ENCODE data around the gene PSD2.
"Not testable (repeated sequence)": the region's sequence is repeated elsewhere in the genome, so short reads cannot be mapped to it uniquely, and the experiment has no call there.

The PSD2 gene

DNA sequence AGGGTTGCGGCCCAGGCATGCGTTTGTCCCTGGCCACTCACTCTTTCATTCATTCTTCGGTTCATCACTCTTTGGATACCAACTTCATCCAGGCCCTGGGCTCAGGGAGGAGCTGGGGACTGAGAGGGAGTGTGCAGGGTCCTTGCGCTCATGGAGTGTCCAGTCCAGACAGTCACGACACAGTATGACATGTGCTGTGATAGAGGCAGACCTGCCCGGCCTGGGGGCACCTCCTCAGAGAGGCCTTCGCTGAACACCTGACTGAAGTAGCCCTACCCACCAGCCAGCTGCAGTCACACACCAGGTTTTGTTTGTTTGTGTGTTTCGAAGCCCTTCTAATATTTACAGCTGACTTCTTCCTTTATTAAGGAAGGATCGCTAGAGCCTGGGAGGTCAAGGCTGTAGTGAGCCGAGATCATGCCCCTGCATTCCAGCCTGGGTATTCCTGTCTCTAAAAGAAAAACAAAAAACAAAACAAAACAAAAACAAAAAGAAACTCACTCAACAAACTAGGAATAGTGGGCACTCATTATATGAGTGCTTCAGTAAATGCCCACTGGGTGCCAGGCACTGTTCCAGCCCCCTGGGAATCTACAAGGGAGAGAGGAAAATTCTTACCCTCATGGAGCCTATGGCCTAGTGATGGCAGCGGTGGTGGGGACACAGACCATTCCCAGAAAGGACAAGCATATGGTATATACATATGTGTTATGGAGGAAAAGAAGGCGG lies 6.3 kb upstream of the PSD2 start:
- peak; percentile 24 for DNase-seq (ENCODE audit: low spot score)

DNA sequence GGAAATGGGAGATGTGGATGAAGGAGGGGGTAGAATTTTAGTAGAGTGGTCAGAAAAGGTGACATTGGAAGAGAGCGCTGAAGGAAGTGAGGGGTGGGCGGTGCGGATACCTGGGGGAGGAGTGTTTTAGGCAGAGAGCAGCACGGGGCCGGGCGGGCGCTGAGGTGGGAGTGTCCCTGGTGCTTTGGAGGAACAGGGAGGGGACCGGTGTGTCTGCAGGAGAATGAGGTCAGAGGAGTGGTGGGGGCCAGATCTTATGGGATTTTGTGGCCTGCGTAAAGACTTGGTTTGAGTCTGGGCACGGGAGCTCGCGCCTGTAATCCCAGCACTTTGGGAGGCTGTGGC lies 5.8 kb upstream of the PSD2 start:
- no peak for DNase-seq (ENCODE audit: low spot score)

DNA sequence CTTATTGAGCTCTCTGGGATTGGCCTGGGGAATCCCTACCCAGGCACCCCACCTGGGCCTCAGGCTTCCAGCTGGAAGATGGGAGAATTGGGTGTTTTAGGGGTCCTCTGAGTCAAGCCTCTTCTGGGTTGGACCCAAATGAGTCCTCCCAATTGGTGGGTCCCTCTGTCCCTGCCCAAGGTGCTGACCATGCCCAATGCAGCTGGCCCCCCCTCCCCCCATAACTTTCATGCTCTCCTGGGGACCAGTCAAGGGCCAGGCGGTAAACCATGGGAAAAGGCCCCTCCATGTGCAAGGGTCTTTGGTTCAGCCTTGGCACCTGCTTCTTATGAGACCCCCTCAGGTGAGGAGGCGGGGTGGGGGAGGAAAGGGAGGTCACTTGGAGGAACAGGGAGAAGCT lies 3.4 kb upstream of the PSD2 start:
- DNase-seq (ENCODE audit: low spot score), result no peak

DNA sequence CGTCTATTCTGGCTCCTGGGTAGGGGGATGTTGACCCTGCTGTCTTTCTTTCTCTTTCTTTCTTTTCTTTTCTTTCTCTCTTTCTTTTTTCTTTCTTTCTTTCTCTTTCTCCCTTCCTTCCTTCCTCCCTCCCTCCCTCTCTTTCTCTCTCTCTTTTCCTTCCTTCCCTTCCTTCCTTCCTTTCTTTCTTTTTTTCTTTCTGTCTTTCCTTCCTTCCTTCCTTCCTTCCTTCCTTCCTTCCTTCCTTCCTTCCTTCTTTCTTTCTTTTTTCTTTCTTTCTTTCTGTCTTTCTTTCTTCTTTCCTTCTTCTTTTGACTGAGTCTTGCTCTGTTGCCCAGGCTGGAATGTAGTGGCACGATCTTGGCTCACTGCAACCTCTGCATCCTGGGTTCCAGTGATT lies 3.0 kb upstream of the PSD2 start:
- not testable (repeated sequence) for DNase-seq (ENCODE audit: low spot score)

DNA sequence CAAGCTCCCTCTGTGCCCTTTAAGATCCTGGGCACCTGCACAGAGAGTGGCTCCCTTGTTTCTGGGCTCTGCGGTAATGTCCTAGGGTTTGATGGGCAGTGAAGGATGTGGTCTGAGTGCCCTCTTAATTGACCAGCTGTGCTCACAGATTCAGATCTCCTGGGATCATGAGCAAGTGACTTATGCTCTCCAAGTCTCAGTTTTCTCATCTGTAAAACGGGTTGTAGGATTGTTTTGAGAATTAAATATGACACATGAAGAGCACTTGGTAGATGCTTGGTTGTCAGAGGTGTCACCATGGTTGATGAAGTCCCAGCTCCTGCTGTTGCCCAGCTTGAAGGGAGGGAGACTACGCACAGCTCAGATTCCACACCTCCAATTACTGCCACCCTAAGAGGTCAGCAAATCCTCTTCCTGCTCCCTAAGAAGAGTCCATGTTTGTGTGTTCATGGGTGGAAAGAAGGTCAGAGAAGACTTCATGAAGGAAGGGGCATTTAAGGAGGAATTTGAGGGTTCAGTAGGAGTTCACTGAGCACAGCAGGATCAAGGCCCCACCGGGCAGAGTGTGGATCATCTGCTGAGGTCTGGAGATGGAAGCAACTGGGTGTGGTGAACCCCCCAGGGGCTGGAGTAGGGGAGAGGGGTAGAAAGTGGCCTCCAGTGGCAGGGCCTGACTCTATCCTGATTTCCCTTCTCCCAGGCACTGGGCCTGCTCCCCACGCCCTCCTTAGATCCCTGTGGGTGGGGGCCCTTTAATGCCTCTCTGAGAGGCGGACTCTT lies 1.4 kb upstream of the PSD2 start:
- no peak for DNase-seq (ENCODE audit: low spot score)

DNA sequence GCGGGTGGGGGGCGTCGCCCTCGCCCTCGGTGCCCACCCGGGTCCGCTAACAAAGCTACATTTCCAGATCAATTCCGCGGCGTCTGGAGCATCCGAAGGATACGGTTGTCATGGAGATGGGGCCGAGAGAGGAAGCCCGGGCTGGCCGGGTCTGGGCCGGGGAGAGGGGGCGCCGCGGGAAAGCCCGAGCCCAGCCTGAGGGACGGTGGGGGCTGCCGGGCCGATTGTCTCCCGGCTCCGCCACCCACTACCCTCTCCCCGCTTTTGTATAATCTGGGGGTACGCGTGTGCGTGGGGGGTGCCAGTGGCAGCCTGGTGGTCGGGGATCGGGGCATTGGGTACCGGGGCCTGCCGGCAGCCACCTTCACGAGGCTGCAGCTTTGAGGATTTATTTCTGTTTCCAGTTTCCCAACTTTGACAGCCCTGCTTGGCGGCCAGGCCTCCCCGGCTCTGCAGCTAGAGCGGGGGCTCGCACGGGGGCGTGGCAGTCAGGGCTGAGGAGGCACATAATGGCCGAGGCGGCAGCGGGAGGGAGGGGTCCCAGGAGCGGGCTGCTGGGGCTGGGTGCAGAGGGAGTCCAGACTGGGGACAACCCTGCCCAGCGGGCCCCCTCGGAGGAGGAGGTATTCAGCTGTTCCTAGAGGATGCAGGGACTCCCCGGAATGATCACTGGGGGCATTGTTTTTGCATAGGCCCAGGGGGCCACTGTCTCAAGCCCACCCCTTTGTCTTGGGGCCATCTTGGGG lies 626 bp downstream of the PSD2 start:
- DNase-seq (ENCODE audit: low spot score), result no peak

DNA sequence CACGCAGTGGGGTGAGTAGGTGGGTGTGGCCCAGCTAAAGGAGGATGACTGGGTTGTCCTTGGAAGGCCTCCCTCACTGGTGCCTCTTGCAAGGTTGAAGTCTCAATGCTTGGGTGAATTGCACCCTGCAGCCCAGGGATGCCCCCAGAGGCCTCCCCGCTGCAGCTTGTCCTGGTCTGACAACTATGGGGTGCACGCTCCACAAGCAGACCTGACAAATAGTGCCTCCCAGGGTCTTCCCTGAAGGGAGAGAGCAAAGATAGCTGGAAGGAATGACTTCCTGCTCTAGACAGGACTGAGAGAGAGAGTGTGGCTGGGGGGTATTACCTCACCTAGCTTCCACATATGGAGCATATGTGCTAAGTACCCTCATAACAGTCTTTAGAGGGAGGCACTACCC lies 1.7 kb downstream of the PSD2 start:
- no peak for DNase-seq (ENCODE audit: low spot score)

DNA sequence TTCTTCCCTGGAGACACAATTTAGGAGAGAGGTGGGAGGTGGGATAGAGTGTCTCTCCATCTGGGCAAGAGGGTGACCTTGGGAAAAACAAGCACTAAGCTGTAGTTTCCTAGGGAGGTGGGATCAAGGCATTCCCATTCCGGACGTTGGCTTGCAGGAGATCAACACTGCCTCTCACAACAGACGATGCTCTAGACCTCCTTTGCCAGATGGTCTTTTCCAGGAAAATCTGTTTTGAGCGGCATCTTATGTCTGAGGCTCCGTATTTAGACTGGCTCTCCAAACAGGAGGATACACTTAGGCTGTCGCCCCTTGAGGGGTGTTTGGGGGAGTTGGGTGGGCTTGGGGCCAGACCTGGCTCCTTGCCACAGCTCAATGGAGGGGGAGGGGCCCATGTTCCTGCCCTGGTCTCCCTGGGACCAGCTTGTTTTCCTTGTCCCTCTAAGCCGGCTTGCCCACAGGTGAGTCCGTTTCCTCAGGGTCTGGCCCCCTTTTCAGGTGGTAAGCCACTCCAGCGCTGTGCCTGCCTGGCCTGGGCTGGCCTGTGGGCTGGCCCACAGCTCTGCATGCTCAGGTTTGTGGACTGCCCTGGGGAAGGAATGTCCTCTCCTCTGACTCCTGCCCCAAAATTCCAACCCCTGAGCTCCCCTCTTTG lies 2.4 kb downstream of the PSD2 start:
- no peak for DNase-seq (ENCODE audit: low spot score)

DNA sequence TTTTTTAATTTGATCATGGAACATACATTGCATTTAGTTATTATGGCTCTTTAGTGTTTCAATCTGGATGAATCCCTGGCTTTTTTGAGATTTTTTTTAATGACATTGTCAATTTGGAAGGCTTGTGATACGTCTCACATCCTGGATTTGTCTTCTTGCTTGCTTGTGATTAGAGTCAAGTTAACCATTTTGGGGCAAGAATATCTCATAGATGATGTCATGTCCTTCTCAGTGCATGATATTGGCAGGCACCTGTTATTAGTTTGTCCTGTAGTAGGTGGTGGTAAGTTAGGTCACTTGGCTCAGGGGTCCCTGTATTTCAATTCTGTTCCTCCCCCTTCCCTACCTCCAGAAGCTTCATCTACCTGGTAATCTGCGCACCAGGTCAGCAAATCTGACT lies 3.3 kb downstream of the PSD2 start:
- DNase-seq (ENCODE audit: low spot score), result no peak

DNA sequence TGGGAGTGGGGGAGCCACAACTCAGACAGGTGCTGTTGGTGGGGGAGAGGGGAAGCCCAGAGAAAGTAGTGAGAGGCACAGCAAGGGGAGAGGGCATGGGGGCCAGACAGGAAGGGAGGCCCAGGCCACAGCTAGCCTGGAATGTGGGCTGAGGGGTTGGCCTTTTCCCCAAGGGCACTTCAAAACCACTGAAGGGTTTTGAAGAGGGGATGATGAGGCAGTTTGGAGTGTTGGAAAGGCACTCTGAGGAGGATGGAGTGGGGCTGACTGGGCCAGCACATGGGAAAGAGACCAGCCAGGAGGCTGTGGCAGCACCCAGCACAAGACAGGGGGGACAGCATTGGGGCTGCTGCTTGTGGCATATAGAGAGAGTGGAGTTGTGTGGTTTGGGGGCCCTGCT lies 3.8 kb downstream of the PSD2 start:
- DNase-seq (ENCODE audit: low spot score), result no peak

DNA sequence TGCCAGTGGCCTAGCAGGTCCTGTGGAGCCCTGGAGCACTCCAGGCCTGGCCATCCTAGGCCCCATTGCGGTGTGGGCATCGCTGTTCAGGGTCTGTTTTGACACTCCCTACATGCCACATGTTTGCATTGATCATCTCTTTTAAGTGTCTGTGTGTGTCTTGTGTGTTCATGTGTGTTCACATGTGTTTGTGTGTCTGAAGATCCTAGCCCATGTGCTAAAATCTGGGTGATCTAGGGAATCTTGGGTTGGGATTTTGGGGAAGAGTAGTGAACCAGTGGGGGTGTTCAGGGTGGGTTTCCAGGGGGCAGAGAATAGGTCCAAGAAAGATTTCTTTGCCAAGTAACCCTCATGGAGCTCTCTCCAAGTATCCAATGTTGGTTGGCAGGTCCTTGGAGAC lies 8.4 kb downstream of the PSD2 start:
- DNase-seq (ENCODE audit: low spot score), result no peak

DNA sequence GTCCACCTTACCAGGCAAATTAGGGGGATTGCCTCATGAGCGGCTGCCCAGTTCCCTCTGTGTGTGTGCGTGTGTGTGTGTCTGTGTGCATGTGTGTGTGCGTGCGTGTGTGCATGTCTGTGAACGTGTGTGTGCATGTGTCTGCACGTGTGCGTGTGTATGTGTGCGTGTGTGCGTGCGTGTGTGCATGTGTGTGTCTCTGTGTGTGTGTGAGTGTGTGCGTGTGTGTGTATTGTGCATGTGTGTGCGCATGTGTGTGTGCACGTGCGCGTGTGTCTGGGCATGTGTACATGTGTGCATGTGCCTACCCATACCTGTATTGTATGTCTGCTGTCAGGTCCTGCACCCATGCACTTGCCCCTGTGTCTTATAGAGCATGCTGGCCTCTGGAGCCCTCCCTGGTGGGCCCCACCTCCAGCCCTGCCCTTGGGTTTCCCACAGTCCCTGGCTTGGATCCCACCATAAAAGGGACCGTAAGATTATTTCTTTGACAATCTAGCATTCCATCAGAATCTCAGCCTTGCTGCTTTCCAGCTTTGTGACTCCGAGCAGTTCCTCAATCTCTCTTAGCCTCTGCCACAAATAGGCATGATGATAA lies 9.3 kb downstream of the PSD2 start:
- no peak for DNase-seq (ENCODE audit: low spot score)

DNA sequence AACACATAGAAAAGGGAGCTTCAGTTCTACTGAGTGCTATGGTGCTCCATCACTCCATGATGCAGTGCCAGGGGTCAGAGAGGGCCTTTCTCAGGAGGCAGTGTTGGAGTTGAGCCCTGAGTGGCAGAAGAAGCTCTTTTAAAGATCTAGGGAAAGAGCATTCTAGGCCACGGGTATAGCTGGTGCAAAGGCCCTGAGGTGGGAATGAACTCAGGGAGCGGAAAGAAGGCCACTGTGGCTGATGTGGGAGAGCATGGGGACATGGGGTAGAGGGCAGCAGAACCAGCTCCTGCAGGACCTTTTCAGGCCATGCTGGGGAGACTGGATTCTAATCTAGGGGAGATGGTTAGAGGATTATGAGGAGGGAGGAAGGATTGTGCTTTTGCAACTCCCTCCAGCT lies 9.9 kb downstream of the PSD2 start:
- DNase-seq (ENCODE audit: low spot score), result no peak

DNA sequence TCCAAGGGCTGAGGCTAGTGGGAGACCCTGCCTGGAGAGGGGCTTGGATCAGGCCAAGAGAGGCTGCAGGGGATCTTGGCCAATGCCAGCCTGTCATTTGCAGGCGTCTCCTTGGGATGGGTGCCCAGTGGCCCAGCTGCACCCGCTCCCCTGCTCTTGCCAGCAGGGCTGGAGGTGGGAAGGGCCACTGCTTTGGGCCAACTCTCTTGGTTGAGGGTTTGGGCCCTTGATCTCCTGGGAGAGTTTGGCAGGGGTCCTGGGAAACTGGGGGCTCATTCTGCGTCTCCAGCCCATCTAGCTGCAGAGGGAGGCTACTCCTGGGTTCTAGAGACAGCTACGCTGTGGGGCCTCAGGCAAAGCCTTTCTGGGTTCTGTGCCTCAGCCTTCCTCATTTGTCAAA lies 10.5 kb downstream of the PSD2 start:
- DNase-seq (ENCODE audit: low spot score), result peak; percentile 59

DNA sequence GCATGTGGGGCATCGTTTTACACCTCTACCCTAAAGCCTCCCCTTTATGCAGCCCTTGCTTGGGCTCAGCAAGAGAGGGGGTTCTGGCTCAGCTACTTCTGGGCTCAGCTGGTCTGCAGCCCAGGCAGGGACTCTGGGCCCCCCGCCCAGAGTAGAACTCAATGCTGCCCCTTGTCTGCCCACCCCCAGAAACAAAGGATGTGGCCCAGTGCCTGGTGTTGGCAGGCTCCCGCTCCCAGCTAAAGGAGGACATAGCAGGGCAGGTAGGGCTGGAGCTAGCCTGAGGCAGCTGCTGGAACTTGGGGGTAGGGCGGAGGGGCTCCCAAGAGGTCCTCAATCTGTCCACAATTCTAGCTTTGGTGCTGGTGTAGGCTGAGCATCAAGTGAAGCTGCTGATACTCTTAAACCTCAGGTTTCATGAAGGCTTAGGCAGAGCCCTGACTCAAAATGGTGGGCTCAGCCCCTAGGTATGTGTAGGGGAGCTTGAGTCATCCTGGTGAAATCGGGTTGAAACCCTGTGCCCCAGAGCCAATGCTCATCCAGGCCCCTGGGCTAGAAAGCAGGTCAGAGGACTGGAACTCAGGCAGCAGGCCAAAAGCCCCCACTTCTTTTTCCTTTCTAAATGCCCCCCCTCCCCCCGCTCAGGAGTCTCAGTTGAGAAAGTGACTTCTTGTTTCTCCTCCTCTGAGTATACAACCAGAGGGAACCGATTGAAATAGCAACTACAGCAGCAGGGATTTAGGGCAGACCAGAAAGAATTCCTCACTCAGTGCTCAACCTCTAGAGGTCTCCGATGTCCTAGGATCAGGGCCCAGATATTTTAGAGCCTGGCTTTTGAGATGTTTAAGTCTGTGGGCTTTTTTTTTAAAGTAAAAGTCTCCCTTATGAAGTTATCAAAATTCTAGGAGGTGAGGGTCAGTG lies 11.4 kb downstream of the PSD2 start:
- DNase-seq (ENCODE audit: low spot score), result peak; percentile 55

DNA sequence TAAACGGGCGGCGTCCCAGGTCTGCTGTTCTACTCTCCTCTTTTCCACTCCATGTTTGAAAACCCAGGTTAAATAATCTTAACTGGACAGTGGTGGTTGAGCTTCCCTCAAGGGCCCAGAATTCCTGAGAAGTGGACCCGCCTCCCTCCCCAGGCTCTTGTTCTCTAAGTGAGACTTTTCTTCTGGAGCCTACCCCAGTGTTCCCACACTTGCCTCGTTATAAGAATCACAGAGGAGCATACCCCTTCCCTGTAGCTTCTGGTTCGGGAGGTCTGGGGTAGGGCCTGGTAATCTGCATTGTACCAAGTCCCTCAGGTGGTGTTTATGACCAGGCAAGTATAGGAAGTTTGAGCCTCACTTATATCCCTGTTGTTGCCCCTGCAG lies 12.0 kb downstream of the PSD2 start:
- DNase-seq (ENCODE audit: low spot score), result no peak

DNA sequence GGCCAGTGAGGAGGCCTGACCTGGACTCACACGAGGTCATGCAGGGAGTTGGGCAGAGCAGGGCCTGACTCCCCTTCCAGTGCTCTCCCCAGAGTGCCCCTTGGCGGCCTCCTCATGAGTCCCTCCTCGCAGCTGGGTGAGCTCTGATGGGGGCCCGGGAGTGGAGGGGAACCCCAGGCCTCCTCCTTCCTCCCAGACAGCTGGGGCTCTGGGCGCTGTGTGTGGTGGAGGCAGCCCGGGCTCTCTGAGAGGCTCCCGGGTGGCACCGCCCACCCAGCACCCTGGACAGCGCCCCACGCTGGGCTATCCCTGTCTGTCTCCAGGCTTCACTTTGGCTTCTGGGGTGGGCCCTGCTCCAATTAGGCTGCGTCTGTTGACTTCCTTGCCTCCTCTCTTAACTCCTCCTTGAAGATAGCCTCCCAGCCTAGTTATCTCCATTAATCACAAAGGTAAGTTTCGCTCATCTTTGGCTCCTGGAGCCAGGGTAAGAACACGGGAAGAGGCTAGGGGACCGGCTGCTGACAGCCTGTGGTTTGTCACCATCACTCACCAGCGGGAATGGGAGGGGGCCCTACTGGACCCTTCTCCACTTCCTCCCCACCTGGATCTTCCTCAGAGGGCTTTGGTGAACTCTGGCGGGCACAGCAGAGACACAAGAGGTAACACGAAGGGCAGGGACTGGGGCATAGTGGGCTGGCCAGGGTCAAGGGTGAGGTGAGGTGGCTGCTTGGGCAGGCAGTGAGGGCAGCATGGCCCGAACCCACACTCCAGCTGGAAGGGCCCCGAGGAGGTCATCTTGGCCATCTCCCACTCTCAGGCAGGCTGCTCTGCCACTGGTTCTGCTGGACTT lies 13.1 kb downstream of the PSD2 start:
- no peak for DNase-seq (ENCODE audit: low spot score)

DNA sequence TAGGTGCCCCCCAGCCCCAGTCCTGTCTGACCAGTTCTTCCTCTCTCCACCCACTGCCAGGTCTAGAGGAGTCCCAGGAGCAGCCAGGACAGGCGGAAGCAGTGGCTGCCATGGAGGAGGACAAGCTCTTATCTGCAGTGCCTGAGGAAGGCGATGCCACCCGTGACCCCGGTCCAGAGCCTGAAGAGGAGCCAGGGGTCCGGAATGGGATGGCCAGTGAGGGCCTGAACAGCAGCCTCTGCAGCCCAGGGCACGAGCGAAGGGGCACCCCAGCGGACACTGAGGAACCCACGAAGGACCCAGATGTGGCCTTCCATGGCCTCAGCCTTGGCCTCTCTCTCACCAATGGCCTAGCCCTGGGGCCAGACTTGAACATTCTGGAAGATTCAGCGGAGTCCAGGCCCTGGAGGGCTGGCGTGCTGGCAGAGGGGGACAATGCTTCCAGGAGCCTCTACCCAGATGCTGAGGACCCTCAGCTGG lies 13.8 kb downstream of the PSD2 start:
- no peak for DNase-seq (ENCODE audit: low spot score)

DNA sequence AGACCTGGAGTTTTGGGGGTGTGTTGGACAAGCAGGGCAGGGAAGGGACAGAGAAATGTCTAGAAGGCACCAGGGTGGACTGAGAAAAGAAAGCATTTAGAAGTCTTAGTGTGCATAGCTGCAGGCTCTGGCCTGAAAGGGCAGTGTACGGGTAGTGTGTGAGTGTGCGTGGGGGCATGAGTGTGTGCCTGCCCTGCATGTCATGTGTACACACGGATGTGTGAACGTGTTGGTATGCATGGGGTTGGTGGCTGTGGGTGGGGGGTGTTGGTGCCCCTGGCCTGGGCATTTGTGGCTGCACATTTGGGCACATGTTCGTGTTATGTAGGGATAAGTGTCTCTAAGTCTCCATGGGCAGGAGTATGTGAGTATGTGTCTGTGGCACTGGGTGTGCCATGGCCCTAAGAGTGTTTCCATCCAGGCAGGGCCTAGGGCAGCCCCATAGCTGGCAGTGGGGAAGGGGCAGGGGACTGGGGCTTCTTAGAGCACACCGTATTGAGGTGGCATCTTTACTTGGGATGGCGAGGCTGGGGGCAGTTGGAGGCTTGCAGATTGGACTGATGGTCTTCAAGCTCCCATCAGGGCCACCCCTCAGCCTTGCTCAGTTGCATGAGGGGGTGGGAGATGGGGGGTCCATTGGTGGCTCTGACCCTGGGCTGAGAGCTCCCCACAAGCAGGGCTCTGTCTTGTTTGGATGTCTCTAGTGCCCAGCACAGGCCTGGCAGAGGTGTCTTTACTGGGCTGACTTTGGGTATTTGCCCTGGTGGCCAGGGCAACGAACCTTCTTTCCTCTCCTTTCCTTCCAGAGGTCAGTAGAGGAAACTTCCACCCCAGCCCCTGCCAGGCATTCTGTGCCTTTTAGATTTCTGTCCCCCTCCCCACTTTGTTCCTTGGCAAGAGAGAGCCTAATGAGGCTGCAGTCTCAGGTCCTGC lies 15.0 kb downstream of the PSD2 start:
- no peak for DNase-seq (ENCODE audit: low spot score)
